DND-41 (cell line): Measurements from ENCODE around the gene TTC28.

Experiments
- EZH2 ChIP-seq: IDR thresholded peaks from 3 replicates; pipeline ENCODE4 v1.6.1; 2012; ENCODE audit warnings: borderline replicate concordance, low read depth, mild to moderate bottlenecking, moderate library complexity, low read length, inconsistent platforms; ENCODE audit not compliant: severe bottlenecking
- TF ChIP-seq, protein P1 (sequence below): IDR thresholded peaks from 2 replicates; pipeline ENCODE4 v1.5.1; 2012; ENCODE audit warnings: borderline replicate concordance, low read length, moderate library complexity, mild to moderate bottlenecking; ENCODE audit not compliant: poor library complexity, severe bottlenecking; ENCODE audit errors: extremely low read depth

DNA sequence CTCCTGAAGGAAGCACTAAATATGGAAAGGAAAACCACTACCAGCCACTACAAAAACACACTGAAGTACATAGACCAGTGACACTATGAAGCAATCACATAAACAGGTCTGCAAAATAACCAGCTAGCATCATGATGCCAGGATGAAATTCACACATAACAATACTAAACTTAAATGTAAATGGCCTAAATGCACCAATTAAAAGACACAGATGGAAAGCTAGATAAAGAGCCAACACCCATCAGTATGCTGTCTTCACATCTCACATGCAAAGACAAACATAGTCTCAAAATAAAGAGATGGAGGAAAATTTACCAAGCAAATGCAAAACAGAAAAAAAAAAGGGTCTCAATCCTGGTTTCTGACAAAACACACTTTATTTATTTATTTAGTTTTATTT, 171.7 kb downstream of the TTC28 start:
- TF ChIP-seq, protein P1, sequence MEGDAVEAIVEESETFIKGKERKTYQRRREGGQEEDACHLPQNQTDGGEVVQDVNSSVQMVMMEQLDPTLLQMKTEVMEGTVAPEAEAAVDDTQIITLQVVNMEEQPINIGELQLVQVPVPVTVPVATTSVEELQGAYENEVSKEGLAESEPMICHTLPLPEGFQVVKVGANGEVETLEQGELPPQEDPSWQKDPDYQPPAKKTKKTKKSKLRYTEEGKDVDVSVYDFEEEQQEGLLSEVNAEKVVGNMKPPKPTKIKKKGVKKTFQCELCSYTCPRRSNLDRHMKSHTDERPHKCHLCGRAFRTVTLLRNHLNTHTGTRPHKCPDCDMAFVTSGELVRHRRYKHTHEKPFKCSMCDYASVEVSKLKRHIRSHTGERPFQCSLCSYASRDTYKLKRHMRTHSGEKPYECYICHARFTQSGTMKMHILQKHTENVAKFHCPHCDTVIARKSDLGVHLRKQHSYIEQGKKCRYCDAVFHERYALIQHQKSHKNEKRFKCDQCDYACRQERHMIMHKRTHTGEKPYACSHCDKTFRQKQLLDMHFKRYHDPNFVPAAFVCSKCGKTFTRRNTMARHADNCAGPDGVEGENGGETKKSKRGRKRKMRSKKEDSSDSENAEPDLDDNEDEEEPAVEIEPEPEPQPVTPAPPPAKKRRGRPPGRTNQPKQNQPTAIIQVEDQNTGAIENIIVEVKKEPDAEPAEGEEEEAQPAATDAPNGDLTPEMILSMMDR: no peak
- no peak for TF ChIP-seq EZH2
